ENCODE results near the gene TTC23L. TPM values are rescaled to one million over a fixed set of nuclear protein-coding genes. Genes with fewer than 3 reads are reported as not detected.

The TTC23L gene
- total RNA-seq, 1 experiment from 2014 or later, result 3.9 TPM

DNA sequence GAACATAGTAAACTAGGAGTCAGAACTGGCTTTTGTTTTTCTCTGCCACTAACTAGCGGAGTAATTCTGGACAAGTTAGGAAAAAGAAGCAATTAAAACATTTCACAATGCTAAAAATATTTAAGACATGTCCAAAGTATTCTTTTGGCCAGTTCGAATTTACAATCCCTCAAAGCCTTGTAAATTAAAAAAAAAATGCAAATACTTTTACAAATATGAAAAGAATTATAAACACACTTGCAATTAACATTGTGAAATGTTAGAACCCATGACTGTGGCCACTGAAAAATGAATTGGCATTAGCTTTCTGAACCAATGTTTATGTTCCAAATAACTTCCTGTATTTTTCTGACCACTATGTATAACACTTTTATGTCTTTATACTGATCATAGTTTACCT, 74.1 kb downstream of the TTC23L start:
- Histone ChIP-seq H3K9me3 (ENCODE audit: insufficient read depth, low read depth) (no peaks in the 10 kb centered on the region), H3K9me2 (ENCODE audit: insufficient read depth) (no peaks in the 10 kb centered on the region), H3F3A (ENCODE audit: insufficient read depth, low read depth) (peaks cover 21% of the 10 kb centered on the region), H3K79me2 (ENCODE audit: low read depth) (peaks cover 57% of the 10 kb centered on the region), H4K20me1 (ENCODE audit: insufficient read depth) (peaks cover 7% of the 10 kb centered on the region; the same call in 1 of the 2 replicates), H2AFZ (no peak overlapping the region), H3K4me1 (replicated peaks; ENCODE audit: insufficient read depth) (peaks cover 30% of the 10 kb centered on the region), H3K27ac (no peak overlapping the region), H3K27me3 (ENCODE audit: insufficient read depth, low read depth) (no peaks in the 10 kb centered on the region), H3K4me3 (peak overlapping the region; percentile 81; the same call in 1 of the 2 replicates), H3K4me2 (peak overlapping the region; percentile 96), H3K36me3 (ENCODE audit: low read depth) (peaks cover 38% of the 10 kb centered on the region)
- no TSS peak for BruUV-seq (replicated peaks)
- ChIA-PET CTCF (no interaction called here), POLR2A (ENCODE audit: unreplicated experiment) (no interaction called here)
- no peak for DNase-seq
- intact Hi-C loops (cut with micrococcal nuclease; ENCODE audit: unreplicated experiment), result loop anchor here (10.0 kb wide), 1 partner anchor 1012 kb away; no protein-coding TSS in a partner anchor
- TF ChIP-seq EZH2 (IDR thresholded peaks at IDR 0.05; ENCODE audit: low read depth), result no peak
- TF ChIP-seq, protein P1, sequence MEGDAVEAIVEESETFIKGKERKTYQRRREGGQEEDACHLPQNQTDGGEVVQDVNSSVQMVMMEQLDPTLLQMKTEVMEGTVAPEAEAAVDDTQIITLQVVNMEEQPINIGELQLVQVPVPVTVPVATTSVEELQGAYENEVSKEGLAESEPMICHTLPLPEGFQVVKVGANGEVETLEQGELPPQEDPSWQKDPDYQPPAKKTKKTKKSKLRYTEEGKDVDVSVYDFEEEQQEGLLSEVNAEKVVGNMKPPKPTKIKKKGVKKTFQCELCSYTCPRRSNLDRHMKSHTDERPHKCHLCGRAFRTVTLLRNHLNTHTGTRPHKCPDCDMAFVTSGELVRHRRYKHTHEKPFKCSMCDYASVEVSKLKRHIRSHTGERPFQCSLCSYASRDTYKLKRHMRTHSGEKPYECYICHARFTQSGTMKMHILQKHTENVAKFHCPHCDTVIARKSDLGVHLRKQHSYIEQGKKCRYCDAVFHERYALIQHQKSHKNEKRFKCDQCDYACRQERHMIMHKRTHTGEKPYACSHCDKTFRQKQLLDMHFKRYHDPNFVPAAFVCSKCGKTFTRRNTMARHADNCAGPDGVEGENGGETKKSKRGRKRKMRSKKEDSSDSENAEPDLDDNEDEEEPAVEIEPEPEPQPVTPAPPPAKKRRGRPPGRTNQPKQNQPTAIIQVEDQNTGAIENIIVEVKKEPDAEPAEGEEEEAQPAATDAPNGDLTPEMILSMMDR (conservative IDR thresholded peaks at IDR 0.05), result no peak

DNA sequence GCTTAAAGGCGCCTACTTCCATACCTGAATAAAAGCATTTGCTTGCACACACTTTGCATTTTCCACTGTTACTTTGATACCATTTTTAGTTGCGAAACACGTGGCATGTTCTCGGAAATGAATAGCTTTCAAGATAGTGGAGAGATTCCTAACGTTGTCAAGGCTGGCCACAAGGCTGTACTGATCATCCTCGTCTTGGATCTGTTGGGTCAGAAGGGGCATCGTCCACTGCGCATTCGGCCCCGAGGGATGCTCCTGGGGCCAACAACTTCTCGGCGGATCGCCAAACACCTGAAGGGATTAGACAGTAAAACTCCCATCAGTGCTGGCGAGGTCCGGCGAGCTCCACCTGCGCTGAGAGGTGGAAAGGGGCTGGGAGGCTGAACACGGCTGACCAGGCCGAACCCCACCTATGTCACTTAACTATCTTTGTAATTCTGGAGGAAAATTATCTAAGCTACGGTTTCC, 75.7 kb downstream of the TTC23L start:
- POLR2A ChIA-PET (ENCODE audit: unreplicated experiment), result interaction anchor here (0.5 to 1.4 kb wide), 9 partner anchors 9 to 1474 kb away, joined by 3 to 87 read pairs (median 6); partner anchors contain the start of genes DNAJC21 and TARS1
- CTCF ChIA-PET, result interaction anchor here (0.9 to 1.9 kb wide), 8 partner anchors 9 to 1012 kb away, joined by 3 to 13 read pairs (median 4); partner anchors contain the start of gene DNAJC21

DNA sequence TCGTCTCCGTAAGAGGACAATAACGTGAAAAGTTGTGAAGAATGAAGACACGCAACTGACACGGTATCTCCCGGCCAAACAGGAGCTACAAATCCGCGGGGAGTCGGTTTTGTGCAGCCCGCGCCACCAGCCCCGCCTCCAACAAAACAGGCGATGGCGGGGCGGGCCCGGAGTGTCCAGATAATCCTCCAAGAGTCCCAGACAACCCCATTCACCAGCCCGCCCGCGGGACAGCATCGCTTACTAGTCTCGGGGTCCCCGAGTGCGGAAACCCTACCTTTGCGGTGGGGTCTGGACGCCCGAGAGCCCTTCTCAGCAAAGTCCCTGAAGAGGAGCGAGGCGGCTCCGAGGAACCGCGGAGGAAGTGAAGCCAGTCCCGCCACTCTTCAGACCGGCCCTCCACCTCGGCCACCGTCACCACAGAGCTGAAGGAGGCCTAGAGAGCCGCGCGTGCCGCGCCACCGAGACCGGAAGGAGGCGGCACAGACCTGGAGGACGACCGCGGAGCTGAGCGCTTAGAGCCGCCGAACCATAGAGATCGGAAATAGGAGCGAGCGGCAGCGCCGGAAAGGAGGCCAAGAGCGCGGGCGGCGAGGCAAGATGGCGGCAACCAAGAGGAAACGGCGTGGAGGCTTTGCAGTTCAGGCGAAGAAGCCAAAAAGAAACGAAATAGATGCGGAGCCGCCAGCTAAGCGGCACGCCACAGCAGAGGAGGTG, 76.3 kb downstream of the TTC23L start, which contains the start of the genes BRIX1 and RAD1:
Gene BRIX1 (plus strand): TSS at position 573 of the 717 bp plus-strand sequence. CDS start 28 bp downstream, at position 601.
Gene RAD1 (minus strand): TSS at position 366 of the 717 bp plus-strand sequence. CDS start 612 bp downstream, outside the sequence.
- H2AFZ ChIP-seq, result peak within 1 kb of the TSS; percentile 88
- H3K36me3 ChIP-seq (ENCODE audit: low read depth), result peaks cover 36% of the 10 kb centered on the region
- H3K4me3 ChIP-seq, result peak within 1 kb of the TSS; percentile 81
- peak within 1 kb of the TSS; percentile 96 for H3K4me2 ChIP-seq
- peaks cover 15% of the 10 kb centered on the region; the same call in 1 of the 2 replicates for H4K20me1 ChIP-seq (ENCODE audit: insufficient read depth)
- CTCF ChIA-PET, result interaction anchor here (0.9 to 1.9 kb wide), 9 partner anchors 8 to 1011 kb away, joined by 3 to 13 read pairs (median 5); partner anchors contain the start of gene DNAJC21
- no TSS peak for BruUV-seq (replicated peaks)
- H3K27me3 ChIP-seq (ENCODE audit: insufficient read depth, low read depth), result no peaks in the 10 kb centered on the region
- peak; percentile 95 to 100 for DNase-seq
- H3F3A ChIP-seq (ENCODE audit: insufficient read depth, low read depth), result peaks cover 34% of the 10 kb centered on the region
- no peaks in the 10 kb centered on the region for H3K9me2 ChIP-seq (ENCODE audit: insufficient read depth)
- POLR2A ChIA-PET (ENCODE audit: unreplicated experiment), result interaction anchor here (0.5 to 1.4 kb wide), 14 partner anchors 8 to 1484 kb away, joined by 3 to 87 read pairs (median 5); partner anchors contain the start of genes DNAJC21 and TARS1
- H3K4me1 ChIP-seq (replicated peaks; ENCODE audit: insufficient read depth), result peaks cover 42% of the 10 kb centered on the region
- peaks cover 79% of the 10 kb centered on the region for H3K79me2 ChIP-seq (ENCODE audit: low read depth)
- peak within 1 kb of the TSS; percentile 73 for H3K27ac ChIP-seq
- intact Hi-C loops (cut with micrococcal nuclease; ENCODE audit: unreplicated experiment), result loop anchor here (1.0 to 10.0 kb wide), 6 partner anchors 9 to 1475 kb away; partner anchors contain the start of genes DNAJC21 and TARS1
- TF ChIP-seq EZH2 (IDR thresholded peaks at IDR 0.05; ENCODE audit: low read depth), result no peak
- TF ChIP-seq, protein P1 (conservative IDR thresholded peaks at IDR 0.05), result 0 out of 2 replicates have a peak, but pooled peaks have one; percentile 39
- no peaks in the 10 kb centered on the region for H3K9me3 ChIP-seq (ENCODE audit: insufficient read depth, low read depth)

More for the DNA sequence above, 75.7 kb downstream of the TTC23L start:
- H3K79me2 ChIP-seq (ENCODE audit: low read depth), result peaks cover 73% of the 10 kb centered on the region
- H3K4me1 ChIP-seq (replicated peaks; ENCODE audit: insufficient read depth), result peaks cover 36% of the 10 kb centered on the region
- H3K27ac ChIP-seq, result peak overlapping the region; percentile 73
- intact Hi-C loops (cut with micrococcal nuclease; ENCODE audit: unreplicated experiment), result loop anchor here (1.0 to 10.0 kb wide), 6 partner anchors 10 to 1474 kb away; partner anchors contain the start of genes DNAJC21 and TARS1
- H3K27me3 ChIP-seq (ENCODE audit: insufficient read depth, low read depth), result no peaks in the 10 kb centered on the region
- H3K9me3 ChIP-seq (ENCODE audit: insufficient read depth, low read depth), result no peaks in the 10 kb centered on the region
- peak in 1 of 2 experiments; percentile 50 for DNase-seq
- H2AFZ ChIP-seq, result peak overlapping the region; percentile 88
- H3F3A ChIP-seq (ENCODE audit: insufficient read depth, low read depth), result peaks cover 28% of the 10 kb centered on the region
- peak overlapping the region; percentile 81 for H3K4me3 ChIP-seq
- no peak for TF ChIP-seq EZH2 (IDR thresholded peaks at IDR 0.05; ENCODE audit: low read depth)
- TF ChIP-seq, protein P1 (conservative IDR thresholded peaks at IDR 0.05), result no peak
- H3K4me2 ChIP-seq, result peak overlapping the region; percentile 96
- peaks cover 31% of the 10 kb centered on the region for H3K36me3 ChIP-seq (ENCODE audit: low read depth)
- peaks cover 11% of the 10 kb centered on the region; the same call in 1 of the 2 replicates for H4K20me1 ChIP-seq (ENCODE audit: insufficient read depth)
- BruUV-seq (replicated peaks), result TSS peak; percentile 46
- no peaks in the 10 kb centered on the region for H3K9me2 ChIP-seq (ENCODE audit: insufficient read depth)

Data from PC-9 (cell line).